Breast epithelium (tissue), 4 donors: ENCODE data around the gene PLCB2. TPM values are rescaled to one million over a fixed set of nuclear protein-coding genes. Genes with fewer than 3 reads are reported as not detected.

ENCODE experiments used
- DNase-seq, 2 donors: peaks; one replicate each; pipeline ENCODE4 v3.0.0-alpha.2; 2019; ENCODE audit warnings: low spot score in 2 of 2
- H3K27ac ChIP-seq, 2 donors: fragments of 200-600 bp; sonication (generic) in 1 of 2; one replicate each; pipeline ENCODE4 v1.5.1; 2016 to 2019; ENCODE audit warnings: mild to moderate bottlenecking in 1 of 2
- H3K27me3 ChIP-seq, 2 donors: fragments of 200-600 bp; sonication (generic) in 1 of 2; one replicate each; pipeline versions ENCODE4 v1.5.1 to v1.6.0; 2017 to 2019; ENCODE audit warnings: control low read depth in 1 of 2, mild to moderate bottlenecking in 1 of 2
- H3K36me3 ChIP-seq: fragments of 200-600 bp; one replicate; pipeline ENCODE4 v1.5.1; 2019
- H3K4me1 ChIP-seq, 2 donors: fragments of 200-600 bp; sonication (generic); one replicate each; pipeline ENCODE4 v1.5.1; 2016 to 2019; ENCODE audit warnings: control low read depth in 1 of 2
- H3K4me3 ChIP-seq, 3 donors: fragments of 200-600 bp; sonication (generic); 1 replicate in 2 of 3; 2 replicates in 1 of 3; pipeline ENCODE4 v1.5.1; 2016 to 2019; ENCODE audit warnings: mild to moderate bottlenecking in 3 of 3, moderate library complexity in 2 of 3
- H3K9me3 ChIP-seq, 2 donors: fragments of 200-600 bp; sonication (generic) in 1 of 2; one replicate each; pipeline ENCODE4 v1.5.1; 2016 to 2019; ENCODE audit warnings: control low read depth in 1 of 2
- CTCF ChIP-seq, 3 donors: fragments of 450-650 bp; IDR thresholded peaks; one replicate each; pipeline ENCODE4 v1.5.1; 2016 to 2017; ENCODE audit warnings: antibody characterized with exemption in 3 of 3, mild to moderate bottlenecking in 3 of 3, moderate library complexity in 3 of 3
- POLR2A ChIP-seq: fragments of 450-650 bp; IDR thresholded peaks from one replicate; pipeline ENCODE4 v1.6.1; 2016; ENCODE audit warnings: antibody characterized with exemption, mild to moderate bottlenecking, moderate library complexity
- POLR2AphosphoS5 ChIP-seq, 3 donors: sonication (generic); formaldehyde crosslinking; IDR thresholded peaks; one replicate each; pipeline ENCODE4 v1.6.1; 2017; ENCODE audit warnings: antibody characterized with exemption in 3 of 3
- intact Hi-C: fragments of 100-400 bp; cut with DNase I; formaldehyde crosslinking; loops from one replicate; pipeline ENCODE4 v1.15.1; 2023; ENCODE audit warnings: low total_unique reads
- total RNA-seq, 3 donors: library from RNA; depleted of rRNA; stranded (reverse); fragments of >200 nt; gene quantifications; one replicate each; pipeline ENCODE4 v1.1.0, GENCODE V29; 2016

Gene PLCB2
- total RNA-seq, 3 donors from 2014 or later: 4.3 to 17.9 (median 13.6) TPM

GRCh38 chr15:40252438-40253166 lies 55.1 kb downstream of the PLCB2 start:
- TF ChIP-seq POLR2AphosphoS5 (IDR thresholded peaks at IDR 0.05) (no peak), CTCF (IDR thresholded peaks at IDR 0.05) (no peak), POLR2A (no peak)
- H3K9me3 ChIP-seq: no peaks in the 10 kb centered on the region
- peaks cover 6 to 16% of the 10 kb centered on the region in 2 donors for H3K4me1 ChIP-seq
- peak overlapping the region; percentile 46 to 66 (median 61) for H3K4me3 ChIP-seq
- H3K27ac ChIP-seq: peak overlapping the region; percentile 13 to 40
- intact Hi-C loops: no loop called here
- no peaks in the 10 kb centered on the region for H3K27me3 ChIP-seq
- no peak for DNase-seq
- H3K36me3 ChIP-seq: no peaks in the 10 kb centered on the region

- H3K27ac ChIP-seq: peak overlapping the region; percentile 13 to 40
- DNase-seq: no peak
- intact Hi-C loops: no loop called here
Observed at GRCh38 chr15:40252141-40252437, 55.6 kb downstream of the PLCB2 start.

GRCh38 chr15:40251486-40252140 lies 56.1 kb downstream of the PLCB2 start:
- H3K4me1 ChIP-seq: peaks cover 6 to 16% of the 10 kb centered on the region in 2 donors
- H3K27me3 ChIP-seq: no peaks in the 10 kb centered on the region
- H3K9me3 ChIP-seq: no peaks in the 10 kb centered on the region
- intact Hi-C loops: no loop called here
- no peaks in the 10 kb centered on the region for H3K36me3 ChIP-seq
- H3K4me3 ChIP-seq: peak overlapping the region in 2 of 3 donors; percentile 61 to 66
- peak overlapping the region; percentile 19 to 40 for H3K27ac ChIP-seq
- DNase-seq: no peak
- no peak for TF ChIP-seq POLR2AphosphoS5 (IDR thresholded peaks at IDR 0.05)
- TF ChIP-seq POLR2A: no peak
- no peak for TF ChIP-seq CTCF (IDR thresholded peaks at IDR 0.05)

More at GRCh38 chr15:40252141-40252437, 55.6 kb downstream of the PLCB2 start:
- Histone ChIP-seq H3K9me3 (no peaks in the 10 kb centered on the region), H3K4me1 (peaks cover 6 to 16% of the 10 kb centered on the region in 2 donors), H3K36me3 (no peaks in the 10 kb centered on the region), H3K27me3 (no peaks in the 10 kb centered on the region), H3K4me3 (peak overlapping the region; percentile 46 to 66 (median 61))
- TF ChIP-seq POLR2A (no peak), POLR2AphosphoS5 (IDR thresholded peaks at IDR 0.05) (no peak), CTCF (IDR thresholded peaks at IDR 0.05) (no peak)

- peaks cover 6 to 16% of the 10 kb centered on the region in 2 donors for H3K4me1 ChIP-seq
- no peak for DNase-seq
- H3K27me3 ChIP-seq: no peaks in the 10 kb centered on the region
- TF ChIP-seq CTCF (IDR thresholded peaks at IDR 0.05): no peak
- TF ChIP-seq POLR2AphosphoS5 (IDR thresholded peaks at IDR 0.05): no peak
- no peak for TF ChIP-seq POLR2A
- no peak overlapping the region for H3K4me3 ChIP-seq
- H3K27ac ChIP-seq: peak overlapping the region; percentile 19 to 54
- no peaks in the 10 kb centered on the region for H3K9me3 ChIP-seq
- intact Hi-C loops: no loop called here
- H3K36me3 ChIP-seq: no peaks in the 10 kb centered on the region
Observed at GRCh38 chr15:40250771-40251483, 56.8 kb downstream of the PLCB2 start.

GRCh38 chr15:40250304-40250656 lies 57.5 kb downstream of the PLCB2 start:
- H3K9me3 ChIP-seq: no peaks in the 10 kb centered on the region
- TF ChIP-seq POLR2AphosphoS5 (IDR thresholded peaks at IDR 0.05) (no peak), POLR2A (no peak), CTCF (IDR thresholded peaks at IDR 0.05) (no peak)
- H3K4me3 ChIP-seq: no peak overlapping the region
- peaks cover 6 to 20% of the 10 kb centered on the region in 2 donors for H3K4me1 ChIP-seq
- no peaks in the 10 kb centered on the region for H3K36me3 ChIP-seq
- DNase-seq: no peak
- H3K27me3 ChIP-seq: no peaks in the 10 kb centered on the region
- intact Hi-C loops: no loop called here
- H3K27ac ChIP-seq: peak overlapping the region; percentile 54 to 64
